HTR-8/SVneo (cell line): Measurements from ENCODE around the gene FCHO1.

Source experiments
- DNase-seq: peaks from one replicate; pipeline ENCODE4 v3.0.0; 2011; ENCODE audit warnings: low spot score, mixed read lengths; ENCODE audit not compliant: insufficient read length
- FAIRE-seq: peaks from 2 replicates; lab custom pipeline; 2011; peaks lifted over from hg19 to GRCh38; lab: Jason Lieb, UNC

FCHO1 gene

DNA sequence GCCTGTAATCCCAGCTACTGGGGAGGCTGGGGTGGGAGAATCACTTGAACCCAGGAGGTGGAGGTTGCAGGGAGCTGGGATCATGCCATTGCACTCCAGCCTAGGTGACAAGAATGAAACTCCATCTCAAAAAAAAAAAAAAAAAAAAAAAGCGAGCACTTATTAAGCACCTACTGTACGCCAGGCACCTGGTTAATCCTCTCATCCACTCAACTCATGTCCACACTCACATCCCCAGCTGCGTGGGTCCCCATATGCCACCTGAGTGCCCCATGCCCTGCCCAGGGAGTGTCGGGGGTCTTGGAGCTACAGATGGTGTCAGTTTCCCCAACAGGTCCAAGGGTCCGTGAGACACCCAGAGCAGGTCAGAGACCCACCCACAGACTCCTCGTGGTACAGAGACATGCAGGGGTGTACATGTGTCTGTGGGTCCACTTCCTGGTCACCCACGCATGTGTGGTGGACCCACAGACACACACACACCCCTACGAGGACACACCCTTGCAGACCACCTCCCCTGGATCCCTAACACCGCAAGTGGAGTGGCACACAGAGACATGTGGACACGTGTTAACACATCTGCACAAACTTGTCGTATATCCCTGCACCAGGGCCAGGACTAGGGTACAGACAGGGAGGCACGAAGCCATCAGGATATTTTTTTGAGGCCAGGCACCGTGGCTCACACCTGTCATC lies 66.5 kb downstream of the FCHO1 start:
- DNase-seq (no peak), FAIRE-seq (no peak)

DNA sequence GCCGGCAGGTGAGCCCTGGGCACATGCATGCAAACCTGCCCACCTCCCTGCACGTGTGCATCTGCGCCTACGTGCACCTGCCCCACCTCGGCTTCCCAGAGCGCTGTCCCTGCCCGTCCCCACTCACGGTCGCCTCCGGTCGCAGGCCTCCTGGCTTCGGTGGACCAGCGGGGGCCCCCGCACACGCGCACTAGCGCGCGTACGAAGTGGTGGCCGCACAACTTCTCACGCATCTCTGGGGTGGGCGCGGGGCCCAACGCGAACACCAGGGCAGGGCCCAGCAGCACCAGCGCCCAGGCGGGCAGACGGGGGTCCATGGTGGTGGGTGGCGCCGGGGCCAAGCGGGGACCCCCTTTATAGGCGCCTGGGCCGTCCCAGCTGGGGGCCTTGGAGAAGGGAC lies 69.9 kb downstream of the FCHO1 start, which contains the start of gene INSL3:
Gene INSL3, minus strand, starts transcription at position 330 of the 400 bp plus-strand sequence. Its CDS starts 13 bp downstream, at position 317.
- FAIRE-seq (no peak), DNase-seq (no peak)

DNA sequence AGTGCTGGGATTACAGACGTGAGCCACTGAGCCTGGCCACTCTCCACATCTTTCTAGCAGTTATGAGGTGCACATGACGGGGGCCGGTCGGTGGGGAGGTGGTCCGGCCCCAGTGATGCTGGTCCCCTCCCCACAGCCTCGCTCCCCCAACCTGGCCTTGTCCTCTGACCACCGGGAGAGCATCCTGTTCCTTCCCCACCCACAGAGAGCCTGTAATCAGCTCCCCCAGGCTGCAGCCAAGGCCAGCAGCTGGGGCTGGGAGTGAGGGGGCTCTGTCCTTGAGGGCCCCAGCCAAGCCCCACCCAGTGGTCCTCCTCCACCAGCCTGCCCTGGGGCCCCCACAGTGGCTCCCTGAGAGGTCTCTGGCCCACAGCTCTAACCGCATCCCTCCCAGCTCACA lies 73.1 kb downstream of the FCHO1 start:
- FAIRE-seq (no peak), DNase-seq (no peak)

DNA sequence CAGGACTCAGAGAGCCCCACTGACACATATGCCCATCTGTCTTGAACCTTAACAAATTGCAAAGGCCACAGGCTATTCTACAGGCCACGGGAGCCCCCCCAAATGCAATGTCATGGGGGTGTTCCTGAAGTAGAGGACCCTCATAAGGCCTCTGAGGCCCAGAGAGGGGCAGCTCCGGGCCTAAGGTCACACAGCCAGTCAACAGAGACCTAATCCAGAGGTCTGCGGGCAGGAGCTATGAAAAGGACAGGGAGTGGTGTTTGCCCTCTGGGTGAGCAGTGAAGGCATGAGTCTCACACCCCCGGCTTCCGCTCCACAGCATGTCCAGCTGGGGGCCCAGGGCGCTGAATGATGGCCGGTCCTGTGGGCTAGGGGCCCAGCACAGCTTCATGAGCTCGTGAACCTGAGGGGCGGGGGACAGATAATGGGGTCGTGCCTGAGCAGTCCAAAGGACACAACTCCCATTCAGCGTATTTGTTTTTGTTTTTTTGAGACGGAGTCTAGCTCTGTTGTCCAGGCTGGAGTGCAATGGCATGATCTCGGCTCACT lies 75.3 kb downstream of the FCHO1 start:
- no peak for FAIRE-seq

DNA sequence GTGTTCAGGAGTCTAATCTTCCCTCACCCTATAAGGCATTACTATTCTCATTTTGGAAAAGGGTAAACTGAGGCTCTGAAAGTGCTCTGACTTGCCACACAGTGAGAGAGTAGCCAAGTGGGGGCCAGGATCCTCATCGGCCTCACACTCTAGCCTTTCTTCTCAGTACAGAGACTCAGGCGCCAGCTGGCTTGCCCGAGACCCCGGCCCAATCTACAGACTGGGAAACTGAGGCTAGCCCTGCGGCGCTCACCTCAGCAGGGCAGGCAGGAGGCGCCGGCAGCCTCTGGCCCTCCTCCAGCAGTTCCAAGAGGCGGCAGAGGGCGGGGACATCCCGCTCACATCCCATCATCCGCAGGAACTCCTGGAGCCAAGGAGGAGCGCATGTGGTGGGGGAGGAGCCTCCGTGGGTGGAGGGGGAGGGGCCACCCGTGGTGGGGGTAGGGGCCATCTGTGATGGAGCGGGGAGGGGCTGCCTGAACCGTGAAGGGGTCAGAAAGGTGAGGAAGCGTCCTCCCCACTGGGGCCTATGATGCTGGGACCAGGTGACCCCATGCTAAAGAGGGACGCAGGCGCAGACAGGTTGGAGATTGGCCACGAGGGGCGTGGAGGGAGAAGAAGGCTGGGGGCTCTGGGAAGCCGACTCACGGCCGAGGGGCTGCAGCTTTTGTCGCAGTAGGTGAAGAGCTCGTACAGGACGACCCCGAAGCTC lies 78.7 kb downstream of the FCHO1 start:
- no peak for DNase-seq
- FAIRE-seq = no peak

More for the DNA sequence above, 75.3 kb downstream of the FCHO1 start:
- no peak for DNase-seq

DNA sequence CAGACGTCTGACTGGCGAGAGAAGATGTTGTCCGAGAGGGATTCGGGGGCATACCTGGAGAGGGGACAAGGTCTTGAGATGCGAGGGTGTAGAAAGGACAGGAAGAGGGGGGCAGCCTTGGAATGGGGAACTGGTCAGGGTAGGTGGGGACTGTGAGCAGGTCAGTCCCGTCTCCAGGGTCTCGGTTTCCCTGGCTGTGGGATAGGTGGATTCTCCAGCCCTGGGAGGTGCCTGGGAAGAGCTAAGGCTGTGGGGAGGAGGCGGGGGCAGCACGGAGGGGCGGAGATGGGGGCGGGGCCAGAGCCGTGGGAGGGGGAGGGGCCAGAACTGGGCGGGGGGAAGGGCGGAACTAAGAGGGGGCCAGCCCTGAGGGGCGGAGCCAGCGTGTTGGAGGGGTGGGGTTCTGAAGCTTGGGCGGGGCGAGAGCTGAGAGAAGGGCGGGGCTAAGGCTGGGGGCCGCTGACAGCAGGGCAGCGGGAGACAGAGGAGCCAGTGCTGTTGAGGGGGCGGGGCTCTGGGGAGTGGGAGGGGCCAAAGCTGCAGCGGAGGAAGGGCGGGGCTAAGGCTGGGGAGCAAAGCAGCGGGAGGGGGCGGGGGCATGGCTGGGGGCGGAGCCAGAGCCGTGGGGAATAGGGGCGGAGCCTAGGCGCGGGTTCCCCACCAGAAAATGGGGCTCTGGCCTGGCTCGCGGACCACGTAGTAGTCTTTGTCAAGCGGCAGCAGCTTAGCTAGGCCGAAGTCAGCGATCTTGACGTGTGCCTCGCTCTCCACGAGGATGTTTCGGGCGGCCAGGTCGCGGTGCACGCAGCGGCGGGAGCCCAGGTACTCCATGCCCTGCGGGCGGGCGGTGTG lies 79.5 kb downstream of the FCHO1 start:
- peak; percentile 80 for DNase-seq
- FAIRE-seq = peak; percentile 67

DNA sequence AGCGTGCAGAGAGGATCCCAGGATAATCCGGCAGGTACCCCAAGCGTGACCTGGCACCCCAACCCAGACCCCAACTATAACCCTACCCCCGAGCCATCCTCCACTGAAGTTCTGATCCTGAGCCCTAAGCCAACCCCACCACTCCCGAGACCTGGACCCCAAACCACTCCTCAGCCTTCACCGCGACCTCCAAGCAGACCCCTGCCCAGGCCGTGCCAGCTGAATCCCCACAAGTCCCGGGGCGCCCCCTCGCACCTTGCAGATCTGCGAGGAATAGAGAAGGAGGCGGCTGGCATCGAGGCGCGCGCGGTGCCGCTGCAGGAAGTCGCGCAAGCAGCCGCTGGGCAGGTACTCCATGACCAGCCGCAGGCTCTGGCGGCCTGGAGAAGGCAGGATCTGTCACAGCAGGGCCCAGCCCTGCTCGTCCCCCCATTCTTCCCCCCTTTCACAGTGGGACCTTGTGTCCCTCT lies 80.2 kb downstream of the FCHO1 start:
- no peak for FAIRE-seq
- DNase-seq = no peak

DNA sequence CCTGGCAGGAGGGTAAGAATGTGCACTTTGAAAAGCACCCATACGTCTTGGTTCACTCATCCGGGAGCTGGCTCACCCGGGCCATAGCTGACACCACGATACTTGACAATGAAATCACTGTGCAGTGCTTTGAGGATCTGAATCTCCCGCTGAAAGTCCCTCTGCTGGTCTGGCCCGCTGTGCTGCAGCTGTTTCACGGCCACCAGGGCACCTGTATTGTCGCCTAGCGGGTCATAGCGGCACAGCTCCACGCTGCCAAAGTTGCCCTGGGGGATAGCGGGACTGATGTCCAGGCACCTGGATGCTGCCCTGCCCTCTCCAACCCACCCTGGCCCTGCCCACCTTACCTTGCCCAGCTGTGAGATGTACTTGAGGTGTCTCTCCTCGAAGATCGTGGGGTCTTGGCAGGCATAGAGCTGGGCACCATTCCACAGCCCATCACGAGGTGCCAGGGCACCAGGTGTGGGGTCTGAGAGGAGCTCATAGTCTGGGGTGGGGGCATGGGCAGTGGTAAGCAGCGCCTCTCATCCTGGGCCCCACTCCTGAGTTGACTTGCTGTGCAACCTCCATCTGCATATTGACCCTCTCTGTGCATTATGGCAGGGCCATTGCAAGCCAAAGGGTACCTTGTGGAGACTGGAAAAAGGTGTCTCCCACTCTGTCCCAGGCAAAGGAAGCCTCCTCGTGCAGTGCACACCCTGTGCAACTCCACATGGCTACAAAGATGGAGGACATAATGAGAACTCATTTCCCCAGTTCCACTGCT lies 81.3 kb downstream of the FCHO1 start:
- FAIRE-seq (no peak), DNase-seq (no peak)

DNA sequence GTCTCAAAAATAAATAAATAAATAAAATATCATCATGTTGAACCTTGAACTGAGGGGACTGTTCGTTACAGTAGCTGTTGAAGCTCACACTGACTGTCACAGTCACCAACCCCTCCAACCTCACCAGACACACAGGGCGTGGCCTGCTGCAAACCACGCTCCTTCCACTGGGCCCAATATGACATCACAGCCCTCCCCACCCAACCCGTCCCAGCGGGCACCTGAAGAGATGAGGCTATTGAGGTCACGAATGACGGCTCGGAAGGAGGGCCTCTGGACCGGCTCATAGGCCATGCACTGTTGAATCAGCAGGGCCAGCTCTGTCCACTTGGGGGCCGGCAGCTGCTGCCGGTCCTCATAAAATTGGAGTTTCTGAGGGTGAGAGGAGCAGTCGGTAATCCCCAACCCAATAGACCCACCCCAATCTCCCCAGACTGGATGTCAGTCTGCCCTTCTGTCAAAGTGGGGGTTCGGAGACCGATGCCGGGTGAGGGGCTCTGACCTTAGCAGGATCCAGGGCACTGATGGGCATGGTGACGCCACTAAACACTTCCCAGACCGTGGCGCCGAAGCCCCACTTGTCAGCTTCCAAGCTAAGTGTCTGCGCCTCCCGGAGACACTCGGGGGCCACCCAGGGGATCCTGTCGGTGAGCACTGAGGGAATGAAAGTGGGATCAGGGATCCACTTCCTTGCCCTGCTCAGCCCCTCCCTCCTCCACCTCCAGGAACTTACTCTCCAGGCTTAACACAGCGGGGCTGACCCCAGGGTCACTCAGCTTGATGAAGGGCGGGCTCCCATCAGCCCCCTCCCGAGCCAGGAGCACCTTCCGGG lies 83.3 kb downstream of the FCHO1 start:
- DNase-seq (no peak), FAIRE-seq (no peak)

DNA sequence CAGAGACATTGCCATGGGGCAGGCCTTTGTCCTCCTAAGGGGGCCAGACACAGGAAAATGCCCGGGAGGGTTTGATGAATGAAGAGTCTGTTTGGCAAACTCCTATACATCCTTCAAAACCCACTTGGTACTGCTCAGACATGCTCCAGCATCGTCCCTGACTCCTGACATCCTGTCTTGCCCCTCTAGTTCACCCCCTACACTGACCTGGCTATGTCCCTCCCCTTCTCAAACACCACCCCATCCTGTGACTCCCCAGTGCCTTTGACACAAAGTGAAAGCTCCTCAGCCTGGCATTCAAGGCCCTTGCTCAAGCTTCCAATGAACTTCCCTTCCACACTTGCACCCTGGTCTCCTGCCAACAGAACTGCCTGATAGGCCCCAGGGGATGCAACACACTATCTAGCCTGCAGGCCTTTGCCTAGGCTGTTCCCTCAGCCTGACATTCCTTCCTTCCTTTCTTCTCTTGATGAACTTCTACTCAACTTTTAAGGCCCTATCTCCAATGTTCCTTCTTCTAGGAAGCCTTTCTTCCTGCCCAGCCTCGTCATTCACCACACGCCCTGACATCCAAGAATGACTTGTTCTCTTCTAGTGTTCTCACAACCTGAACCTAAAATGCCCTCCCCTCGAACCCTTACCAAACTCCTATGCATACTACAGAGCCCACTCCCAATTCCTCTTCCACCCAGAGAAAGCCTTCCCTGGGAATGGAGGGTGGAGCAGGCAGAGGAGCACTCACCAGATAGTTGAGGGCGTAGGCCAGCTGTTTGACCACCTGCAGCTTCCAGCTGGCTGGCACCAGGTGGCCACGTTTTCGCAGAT lies 84.1 kb downstream of the FCHO1 start:
- DNase-seq (no peak), FAIRE-seq (no peak)

DNA sequence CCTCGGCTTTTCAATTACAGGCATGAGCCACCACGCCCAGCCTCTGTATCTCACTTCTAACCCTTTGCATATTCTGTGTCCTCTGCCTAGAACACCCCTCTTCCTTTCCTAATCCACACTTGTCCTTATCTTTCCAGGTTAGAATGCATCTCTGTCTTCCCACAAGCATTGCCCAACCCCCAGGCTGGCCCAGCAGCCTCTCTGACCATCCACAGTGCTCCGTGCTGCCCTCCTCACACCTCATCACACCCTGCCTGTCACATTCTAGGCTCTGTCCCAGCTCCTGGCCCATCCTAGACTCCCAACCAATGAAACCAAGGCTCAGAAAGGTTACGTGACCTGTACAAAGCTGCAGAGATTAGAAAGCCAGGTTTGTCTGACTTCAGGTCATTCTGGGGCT lies 85.3 kb downstream of the FCHO1 start:
- no peak for FAIRE-seq
- no peak for DNase-seq

DNA sequence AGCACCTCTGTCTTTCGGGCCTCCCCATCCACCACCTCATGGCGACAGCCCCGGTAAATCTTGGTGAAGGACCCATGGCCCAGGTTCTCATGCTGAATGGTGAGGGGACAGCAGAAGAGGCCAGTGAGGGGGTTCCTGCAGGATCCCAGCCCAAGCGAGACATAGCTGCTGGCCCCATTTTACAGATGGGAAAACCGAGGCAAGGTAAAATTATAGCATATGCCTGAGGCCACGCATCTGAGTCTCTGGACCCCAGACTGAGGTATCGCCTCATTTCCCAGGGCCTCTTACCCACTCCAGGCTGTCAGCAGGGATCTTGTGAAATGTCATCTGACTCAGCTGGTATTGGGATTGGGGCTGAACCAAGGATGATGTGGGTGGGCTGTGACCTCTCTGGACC lies 86.7 kb downstream of the FCHO1 start:
- FAIRE-seq = no peak
- DNase-seq = no peak
